Measurements from ENCODE around the gene BMAL1. TPM values are rescaled to one million over a fixed set of nuclear protein-coding genes. Genes with fewer than 3 reads are reported as not detected.

BMAL1 gene
- total and polyA plus RNA-seq, 10 donors: 6.5 to 58.4 (median 36.4) TPM

- H3K27ac ChIP-seq: no peak overlapping the region
- H3K27me3 ChIP-seq (replicated peaks in 1 of 7): no peaks in the 10 kb centered on the region
- H3K4me3 ChIP-seq: no peak overlapping the region
- peaks cover 0 to 54% (median 32%) of the 10 kb centered on the region in 6 donors for H3K4me1 ChIP-seq
- intact Hi-C loops (cut with DNase I; ENCODE audit: low total_unique reads): no loop called here
- WGBS, 5 donors: 35 to 95% (median 81%) methylated on average over 2 of the region's 2 CpGs
- TF ChIP-seq POLR2A (IDR thresholded peaks at IDR 0.05) (no peak), POLR2AphosphoS5 (IDR thresholded peaks at IDR 0.05) (no peak), CTCF (IDR thresholded peaks at IDR 0.05 in 8 of 11, conservative IDR thresholded peaks at IDR 0.05 in 3 of 11) (no peak)
- peaks cover 0 to 24% (median 0%) of the 10 kb centered on the region in 6 donors for H3K36me3 ChIP-seq
- no peaks in the 10 kb centered on the region for H3K9me3 ChIP-seq
- no peak for DNase-seq
Observed at GRCh38 chr11:13321431-13321830, 43.8 kb downstream of the BMAL1 start.

- Histone ChIP-seq H3K4me1 (peaks cover 0 to 49% (median 12%) of the 10 kb centered on the region in 6 donors), H3K27me3 (replicated peaks in 1 of 7) (no peaks in the 10 kb centered on the region), H3K36me3 (peaks cover 0 to 50% (median 0%) of the 10 kb centered on the region in 6 donors), H3K9me3 (no peaks in the 10 kb centered on the region), H3K27ac (no peak overlapping the region), H3K4me3 (no peak overlapping the region)
- no peak for TF ChIP-seq POLR2AphosphoS5 (IDR thresholded peaks at IDR 0.05)
- TF ChIP-seq CTCF (IDR thresholded peaks at IDR 0.05 in 8 of 11, conservative IDR thresholded peaks at IDR 0.05 in 3 of 11): no peak
- no peak for TF ChIP-seq POLR2A (IDR thresholded peaks at IDR 0.05)
- intact Hi-C loops (cut with DNase I; ENCODE audit: low total_unique reads): no loop called here
- WGBS, 5 donors: 89 to 95% (median 93%) methylated on average over 8 of the region's 8 CpGs
- no peak for DNase-seq
Observed at GRCh38 chr11:13324141-13324540, 46.6 kb downstream of the BMAL1 start.

DNA sequence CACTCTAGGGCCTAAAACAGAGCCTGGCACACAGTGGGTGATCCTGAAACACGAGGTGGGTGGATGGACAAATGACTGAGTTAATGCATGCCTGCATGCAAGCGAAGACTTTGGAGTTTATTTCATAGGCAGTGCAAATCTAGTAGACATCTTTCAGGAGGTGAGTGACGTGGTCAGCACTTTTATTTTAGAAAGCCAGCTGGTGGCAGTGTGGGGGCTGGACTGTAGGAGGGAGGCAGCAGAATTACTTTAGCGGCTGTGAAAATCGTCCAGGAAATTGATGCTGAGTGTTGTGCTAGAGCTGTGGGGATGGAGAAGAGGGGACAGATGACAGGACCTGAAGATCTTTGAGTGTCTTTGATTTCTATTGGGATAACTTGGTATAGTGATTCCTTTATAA, 47.1 kb downstream of the BMAL1 start:
- peaks cover 0 to 56% (median 0%) of the 10 kb centered on the region in 6 donors for H3K36me3 ChIP-seq
- no peak overlapping the region for H3K27ac ChIP-seq
- no peak for DNase-seq
- H3K4me3 ChIP-seq: no peak overlapping the region
- intact Hi-C loops (cut with DNase I; ENCODE audit: low total_unique reads): no loop called here
- H3K9me3 ChIP-seq: no peaks in the 10 kb centered on the region
- TF ChIP-seq POLR2AphosphoS5 (IDR thresholded peaks at IDR 0.05) (no peak), POLR2A (IDR thresholded peaks at IDR 0.05) (no peak), CTCF (IDR thresholded peaks at IDR 0.05 in 8 of 11, conservative IDR thresholded peaks at IDR 0.05 in 3 of 11) (no peak)
- H3K4me1 ChIP-seq: peaks cover 2 to 49% (median 10%) of the 10 kb centered on the region in 6 donors
- WGBS, 5 donors: 70 to 80% (median 73%) methylated on average over 5 of the region's 5 CpGs
- no peaks in the 10 kb centered on the region for H3K27me3 ChIP-seq (replicated peaks in 1 of 7)

GRCh38 chr11:13327421-13327820, 49.8 kb downstream of the BMAL1 start:
- no peaks in the 10 kb centered on the region for H3K27me3 ChIP-seq (replicated peaks in 1 of 7)
- peaks cover 0 to 48% (median 0%) of the 10 kb centered on the region in 6 donors for H3K36me3 ChIP-seq
- H3K4me1 ChIP-seq: peaks cover 12 to 69% (median 25%) of the 10 kb centered on the region in 6 donors
- 64 to 79% (median 78%) methylated on average over 4 of the region's 4 CpGs for WGBS, 5 donors
- H3K4me3 ChIP-seq: no peak overlapping the region
- H3K9me3 ChIP-seq: no peaks in the 10 kb centered on the region
- no peak for DNase-seq
- intact Hi-C loops (cut with DNase I; ENCODE audit: low total_unique reads): no loop called here
- H3K27ac ChIP-seq: no peak overlapping the region
- TF ChIP-seq POLR2A (IDR thresholded peaks at IDR 0.05): no peak
- no peak for TF ChIP-seq POLR2AphosphoS5 (IDR thresholded peaks at IDR 0.05)
- TF ChIP-seq CTCF (IDR thresholded peaks at IDR 0.05 in 8 of 11, conservative IDR thresholded peaks at IDR 0.05 in 3 of 11): no peak
